Measurements from ENCODE around the gene SARDH. TPM values are rescaled to one million over a fixed set of nuclear protein-coding genes. Genes with fewer than 3 reads are reported as not detected.
"Not testable (repeated sequence)": the region's sequence is repeated elsewhere in the genome, so short reads cannot be mapped to it uniquely, and the experiment has no call there.

The SARDH gene
- total RNA-seq, 1 donor from 2014 or later: 1.3 TPM

DNA sequence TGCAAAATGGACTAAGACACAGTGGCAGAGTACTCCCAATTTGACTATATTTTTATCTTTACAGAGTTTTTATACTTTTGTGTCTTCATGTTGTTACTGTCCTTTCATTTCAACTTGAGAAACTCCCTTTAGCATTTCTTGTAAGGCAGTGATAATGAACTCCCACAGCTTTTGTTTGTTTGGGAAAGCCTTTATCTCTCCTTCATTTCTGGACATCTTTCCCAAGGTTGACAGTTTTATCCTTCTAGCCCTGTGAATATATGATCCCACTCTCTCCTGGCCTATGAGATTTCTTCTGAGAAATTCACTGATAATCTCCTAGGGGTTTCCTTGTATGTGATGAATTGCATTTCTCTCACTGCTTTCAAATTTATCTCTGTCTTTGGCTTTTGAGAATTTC, 9.2 kb upstream of the SARDH start:
- no peak for DNase-seq (ENCODE audit: low spot score in 2 of 2)
- H3K9me3 ChIP-seq: no peaks in the 10 kb centered on the region
- no peak overlapping the region for H3K4me3 ChIP-seq
- intact Hi-C loops (cut with DNase I): no loop called here
- H3K36me3 ChIP-seq: no peaks in the 10 kb centered on the region
- no peaks in the 10 kb centered on the region for H3K27me3 ChIP-seq
- TF ChIP-seq, protein P1, sequence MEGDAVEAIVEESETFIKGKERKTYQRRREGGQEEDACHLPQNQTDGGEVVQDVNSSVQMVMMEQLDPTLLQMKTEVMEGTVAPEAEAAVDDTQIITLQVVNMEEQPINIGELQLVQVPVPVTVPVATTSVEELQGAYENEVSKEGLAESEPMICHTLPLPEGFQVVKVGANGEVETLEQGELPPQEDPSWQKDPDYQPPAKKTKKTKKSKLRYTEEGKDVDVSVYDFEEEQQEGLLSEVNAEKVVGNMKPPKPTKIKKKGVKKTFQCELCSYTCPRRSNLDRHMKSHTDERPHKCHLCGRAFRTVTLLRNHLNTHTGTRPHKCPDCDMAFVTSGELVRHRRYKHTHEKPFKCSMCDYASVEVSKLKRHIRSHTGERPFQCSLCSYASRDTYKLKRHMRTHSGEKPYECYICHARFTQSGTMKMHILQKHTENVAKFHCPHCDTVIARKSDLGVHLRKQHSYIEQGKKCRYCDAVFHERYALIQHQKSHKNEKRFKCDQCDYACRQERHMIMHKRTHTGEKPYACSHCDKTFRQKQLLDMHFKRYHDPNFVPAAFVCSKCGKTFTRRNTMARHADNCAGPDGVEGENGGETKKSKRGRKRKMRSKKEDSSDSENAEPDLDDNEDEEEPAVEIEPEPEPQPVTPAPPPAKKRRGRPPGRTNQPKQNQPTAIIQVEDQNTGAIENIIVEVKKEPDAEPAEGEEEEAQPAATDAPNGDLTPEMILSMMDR (IDR thresholded peaks at IDR 0.05): no peak
- no peak overlapping the region for H3K27ac ChIP-seq
- H3K4me1 ChIP-seq: no peaks in the 10 kb centered on the region

DNA sequence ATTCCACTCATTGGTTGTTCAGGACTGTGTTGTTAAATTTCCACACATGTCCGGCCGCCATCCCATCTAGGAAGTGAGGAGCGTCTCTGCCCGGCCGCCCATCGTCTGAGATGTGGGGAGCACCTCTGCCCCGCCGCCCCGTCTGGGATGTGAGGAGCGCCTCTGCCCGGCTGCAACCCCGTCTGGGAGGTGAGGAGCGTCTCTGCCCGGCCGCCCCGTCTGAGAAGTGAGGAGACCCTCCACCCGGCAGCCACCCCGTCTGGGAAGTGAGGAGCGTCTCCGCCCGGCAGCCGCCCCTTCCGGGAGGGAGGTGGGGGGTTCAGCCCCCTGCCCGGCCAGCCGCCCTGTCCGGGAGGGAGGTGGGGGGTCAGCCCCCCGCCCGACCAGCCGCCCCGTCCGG, 6.4 kb upstream of the SARDH start:
- intact Hi-C loops (cut with DNase I); H3K27me3 ChIP-seq; H3K9me3 ChIP-seq; H3K4me3 ChIP-seq; DNase-seq (ENCODE audit: low spot score in 2 of 2); H3K4me1 ChIP-seq; H3K36me3 ChIP-seq; H3K27ac ChIP-seq: not testable (repeated sequence)

DNA sequence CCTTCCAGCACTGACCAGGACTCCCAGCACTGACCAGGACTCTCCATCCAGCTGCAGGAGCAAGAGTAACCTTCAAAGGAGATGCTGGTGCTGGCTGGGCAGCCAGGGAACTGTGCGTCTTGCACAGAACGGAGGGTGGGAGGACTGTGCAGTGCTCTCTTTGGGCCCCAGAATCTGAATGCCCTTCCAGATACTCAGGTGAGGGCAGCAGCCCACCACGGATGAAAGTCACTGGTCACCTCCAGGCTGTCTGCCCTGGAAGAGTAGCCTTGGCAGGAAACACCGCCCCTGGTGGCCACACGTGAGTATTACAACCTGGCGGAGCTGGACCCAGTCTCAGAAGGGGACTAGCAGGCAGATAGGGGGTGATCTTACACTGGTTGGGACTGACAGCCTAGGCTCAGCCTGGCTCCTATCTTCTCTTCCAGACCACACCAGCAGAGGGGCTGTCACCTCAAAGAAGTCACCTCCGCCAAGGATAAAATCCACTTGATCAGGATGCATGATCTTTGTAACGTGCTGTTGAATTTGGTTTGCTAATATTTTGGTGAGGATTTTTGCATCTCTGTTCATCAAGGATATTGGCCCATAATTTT, 4.8 kb upstream of the SARDH start:
- no peaks in the 10 kb centered on the region for H3K36me3 ChIP-seq
- intact Hi-C loops (cut with DNase I): no loop called here
- DNase-seq (ENCODE audit: low spot score in 2 of 2): peak in 1 of 2 donors; percentile 79
- TF ChIP-seq, protein P1 (IDR thresholded peaks at IDR 0.05): peak; percentile 78 to 96 (median 94)
- H3K4me1 ChIP-seq: no peaks in the 10 kb centered on the region
- no peak overlapping the region for H3K4me3 ChIP-seq
- H3K9me3 ChIP-seq: no peaks in the 10 kb centered on the region
- no peaks in the 10 kb centered on the region for H3K27me3 ChIP-seq
- no peak overlapping the region for H3K27ac ChIP-seq

DNA sequence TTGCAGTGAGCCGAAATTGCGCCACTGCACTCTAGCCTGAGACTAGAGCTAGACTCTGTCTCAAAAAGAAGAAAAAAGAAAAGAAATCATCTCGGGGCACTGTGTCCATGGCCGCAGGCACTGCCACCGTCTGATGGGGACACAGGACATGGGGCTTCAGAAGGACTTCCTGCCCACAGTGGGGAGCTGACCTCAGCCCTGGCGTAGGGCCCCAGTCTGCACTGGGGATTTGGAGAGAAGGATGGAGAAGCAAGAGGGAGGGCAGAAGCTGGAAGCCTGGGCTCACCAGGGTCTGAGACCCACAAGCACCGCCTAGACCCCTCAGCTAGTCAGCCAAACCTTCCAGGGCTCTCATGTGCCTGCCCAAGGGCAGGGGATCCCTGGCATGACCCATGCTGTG, 4.1 kb upstream of the SARDH start:
- TF ChIP-seq, protein P1 (IDR thresholded peaks at IDR 0.05): no peak
- no peak for DNase-seq (ENCODE audit: low spot score in 2 of 2)
- H3K27ac ChIP-seq: no peak overlapping the region
- H3K9me3 ChIP-seq: no peaks in the 10 kb centered on the region
- no peaks in the 10 kb centered on the region for H3K27me3 ChIP-seq
- H3K36me3 ChIP-seq: no peaks in the 10 kb centered on the region
- intact Hi-C loops (cut with DNase I): no loop called here
- H3K4me1 ChIP-seq: no peaks in the 10 kb centered on the region
- no peak overlapping the region for H3K4me3 ChIP-seq

DNA sequence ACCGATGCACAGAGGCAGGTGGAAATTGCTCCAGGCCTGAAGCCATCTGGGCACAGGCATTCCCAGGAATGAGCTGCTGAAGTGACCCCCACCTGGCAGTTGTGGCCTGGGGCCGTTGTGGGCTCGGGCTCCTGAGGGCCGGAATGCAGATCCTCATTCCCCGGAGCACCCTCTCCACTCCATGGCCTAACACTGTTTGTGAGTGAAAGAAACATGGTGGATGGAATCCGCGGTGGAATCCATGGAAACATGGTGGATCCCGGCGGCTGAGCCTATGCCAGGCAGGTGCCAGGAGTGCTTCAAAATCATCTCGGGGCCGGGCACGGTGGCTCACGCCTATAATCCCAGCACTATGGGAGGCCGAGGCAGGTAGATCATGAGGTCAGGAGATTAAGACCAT, 3.6 kb upstream of the SARDH start:
- no peaks in the 10 kb centered on the region for H3K4me1 ChIP-seq
- TF ChIP-seq, protein P1 (IDR thresholded peaks at IDR 0.05): no peak
- H3K27me3 ChIP-seq: no peaks in the 10 kb centered on the region
- no peak overlapping the region for H3K4me3 ChIP-seq
- DNase-seq (ENCODE audit: low spot score in 2 of 2): no peak
- no peaks in the 10 kb centered on the region for H3K36me3 ChIP-seq
- intact Hi-C loops (cut with DNase I): no loop called here
- no peak overlapping the region for H3K27ac ChIP-seq
- no peaks in the 10 kb centered on the region for H3K9me3 ChIP-seq

DNA sequence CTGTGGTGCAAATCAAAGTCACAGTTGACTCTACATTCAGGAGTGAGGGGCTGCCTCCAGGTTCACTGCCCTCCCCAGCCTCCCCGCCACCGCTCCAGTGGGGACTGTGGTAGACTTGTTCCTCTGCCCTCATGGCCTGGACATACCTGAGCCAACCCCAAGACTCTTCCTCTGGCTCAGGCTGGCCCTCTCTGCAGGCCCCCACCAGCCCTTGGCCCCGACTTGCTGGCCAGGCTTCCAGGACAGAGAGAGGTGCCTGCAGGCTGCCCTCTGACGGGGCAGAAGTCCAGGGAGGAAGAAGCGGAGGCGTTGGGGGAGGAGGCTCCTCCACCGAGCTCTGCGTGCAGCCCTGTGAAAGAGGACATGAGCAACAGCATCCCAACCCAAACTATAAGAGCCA, 2.8 kb upstream of the SARDH start:
- no peak for DNase-seq (ENCODE audit: low spot score in 2 of 2)
- intact Hi-C loops (cut with DNase I): no loop called here
- Histone ChIP-seq H3K4me1 (no peaks in the 10 kb centered on the region), H3K36me3 (no peaks in the 10 kb centered on the region), H3K9me3 (no peaks in the 10 kb centered on the region), H3K4me3 (no peak overlapping the region), H3K27ac (no peak overlapping the region), H3K27me3 (no peaks in the 10 kb centered on the region)
- TF ChIP-seq, protein P1 (IDR thresholded peaks at IDR 0.05): no peak

Measured in ascending aorta (tissue), 2 donors.